ENCODE results near the gene PPP2R5D. TPM values are rescaled to one million over a fixed set of nuclear protein-coding genes. Genes with fewer than 3 reads are reported as not detected.

PPP2R5D gene
- total RNA-seq, 1 donor from 2014 or later: 34.2 TPM

GRCh38 chr6:43016176-43016942, 32.0 kb downstream of the PPP2R5D start:
- intact Hi-C loops (cut with DNase I): no loop called here
- ATAC-seq (no peak), DNase-seq (ENCODE audit: missing footprints) (no peak)

GRCh38 chr6:43016943-43017334, 32.6 kb downstream of the PPP2R5D start:
- DNase-seq (ENCODE audit: missing footprints): peak; percentile 73
- no peak for ATAC-seq
- intact Hi-C loops (cut with DNase I): loop anchor here (1.0 kb wide), 1 partner anchor 19 kb away; no protein-coding TSS in a partner anchor

DNA sequence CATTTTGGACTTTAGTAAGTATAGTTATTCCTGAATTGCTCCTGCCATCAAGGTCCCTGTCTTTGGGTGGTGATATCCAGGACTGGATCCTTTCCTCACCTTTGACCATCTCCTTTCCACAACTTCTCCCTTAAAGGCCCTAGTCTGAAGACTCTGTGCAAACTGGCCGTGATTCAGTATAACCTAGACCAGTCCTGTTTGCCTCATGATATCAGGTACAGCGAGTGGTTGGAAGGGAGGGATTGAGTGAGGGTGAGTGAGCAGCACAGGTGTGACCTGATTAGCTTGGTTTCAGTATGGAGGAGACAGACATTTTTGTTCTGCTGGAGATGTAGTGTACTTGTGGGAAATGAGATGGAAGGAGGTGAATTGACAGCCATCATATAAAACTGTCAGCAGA, 34.8 kb downstream of the PPP2R5D start:
- DNase-seq (ENCODE audit: missing footprints): no peak
- intact Hi-C loops (cut with DNase I): no loop called here
- no peak for ATAC-seq

- DNase-seq (ENCODE audit: missing footprints) (no peak), ATAC-seq (no peak)
- intact Hi-C loops (cut with DNase I): no loop called here
These were observed 35.8 kb downstream of the PPP2R5D start for GRCh38 chr6:43020052-43020705.

DNA sequence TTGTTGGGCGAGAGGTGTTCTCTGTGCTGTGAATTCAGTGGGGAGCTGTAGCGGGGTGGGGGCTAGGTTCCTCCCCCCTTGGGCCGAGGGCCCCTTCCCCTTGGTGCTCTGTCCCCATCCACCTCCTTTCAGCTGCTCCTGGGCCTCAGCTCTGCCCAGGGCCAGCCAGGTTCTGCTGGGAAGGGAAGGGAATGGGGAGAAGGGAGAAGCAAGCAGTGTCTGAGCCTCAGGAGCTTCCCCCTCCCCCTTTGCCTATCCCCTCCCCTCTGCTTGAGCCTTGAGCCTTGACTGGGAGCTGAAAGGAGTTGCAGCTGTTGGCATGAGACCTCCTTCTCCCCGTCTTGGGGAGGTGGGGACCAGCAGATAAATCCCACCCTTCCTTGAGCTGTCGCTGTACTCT, 36.5 kb downstream of the PPP2R5D start:
- intact Hi-C loops (cut with DNase I): no loop called here
- ATAC-seq (no peak), DNase-seq (ENCODE audit: missing footprints) (no peak)

- DNase-seq (ENCODE audit: missing footprints): peak; percentile 93
- intact Hi-C loops (cut with DNase I): no loop called here
- ATAC-seq: peak; percentile 79
These were observed 37.1 kb downstream of the PPP2R5D start, which contains the start of gene RRP36 for GRCh38 chr6:43021270-43022047. Gene RRP36 (plus strand): TSS chr6:43021623. CDS start chr6:43021655, 32 bp downstream.

DNA sequence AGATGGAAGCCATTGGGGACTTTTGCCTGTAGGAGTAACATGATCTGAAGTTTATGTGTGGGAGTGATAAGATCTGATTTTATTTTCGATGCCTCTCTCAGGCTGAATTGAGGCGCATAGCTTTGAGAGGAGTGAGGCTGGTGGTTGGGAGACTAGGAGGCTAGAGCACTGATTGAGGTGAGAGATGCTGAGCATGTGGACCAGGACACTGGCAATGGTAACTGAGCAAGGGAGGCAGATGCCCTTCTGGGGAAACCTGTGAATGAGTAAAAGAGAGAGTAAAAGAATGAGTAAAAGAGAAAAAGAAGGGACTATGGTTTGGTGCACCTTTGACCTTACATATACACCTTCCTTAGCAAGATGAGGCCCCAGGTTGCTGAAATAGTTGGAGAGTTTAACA, 40.1 kb downstream of the PPP2R5D start:
- DNase-seq (ENCODE audit: missing footprints): no peak
- no peak for ATAC-seq
- intact Hi-C loops (cut with DNase I): no loop called here

- no peak for DNase-seq (ENCODE audit: missing footprints)
- intact Hi-C loops (cut with DNase I): no loop called here
- ATAC-seq: no peak
These were observed 42.0 kb downstream of the PPP2R5D start for GRCh38 chr6:43026365-43026764.

GRCh38 chr6:43029120-43029519, 44.8 kb downstream of the PPP2R5D start:
- no peak for DNase-seq (ENCODE audit: missing footprints)
- ATAC-seq: no peak
- intact Hi-C loops (cut with DNase I): no loop called here

GRCh38 chr6:43032326-43032725, 48.0 kb downstream of the PPP2R5D start:
- DNase-seq (ENCODE audit: missing footprints): no peak
- intact Hi-C loops (cut with DNase I): no loop called here
- ATAC-seq: no peak

DNA sequence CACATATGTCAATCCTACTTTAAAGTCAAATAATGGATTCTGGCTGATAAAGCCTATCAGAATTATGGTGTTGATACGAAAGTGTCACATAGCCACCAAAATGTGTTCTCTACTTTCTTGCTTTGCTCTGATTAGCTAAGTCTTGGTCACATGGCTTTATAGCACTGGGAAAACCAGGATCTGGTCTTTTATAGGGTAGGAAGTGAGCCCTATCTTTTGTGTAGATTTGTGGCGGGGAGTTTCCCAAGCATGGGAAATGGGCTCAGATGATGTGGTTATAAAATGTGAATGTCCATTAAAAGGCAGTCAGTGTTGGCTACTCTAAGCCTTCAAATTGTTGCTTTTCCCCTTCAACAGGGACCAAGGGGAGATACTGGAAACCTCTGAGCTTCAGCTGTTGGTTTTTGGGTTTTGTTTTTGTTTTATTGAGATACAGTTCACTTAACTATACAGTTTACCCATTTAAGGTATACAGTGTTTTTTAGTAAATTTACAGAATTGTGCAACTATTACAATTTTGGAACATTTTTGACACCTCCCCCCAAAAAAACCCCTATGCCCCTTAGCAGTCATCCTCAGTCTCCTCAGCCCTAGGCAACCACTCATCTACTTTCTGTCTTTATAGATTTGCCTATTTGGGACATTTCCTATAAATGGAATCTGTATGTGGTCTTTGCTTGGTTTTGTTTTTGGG, 49.3 kb downstream of the PPP2R5D start:
- no peak for ATAC-seq
- intact Hi-C loops (cut with DNase I): no loop called here
- no peak for DNase-seq (ENCODE audit: missing footprints)

GRCh38 chr6:43034190-43034525, 49.8 kb downstream of the PPP2R5D start:
- intact Hi-C loops (cut with DNase I): no loop called here
- no peak for ATAC-seq
- DNase-seq (ENCODE audit: missing footprints): no peak

- no peak for DNase-seq (ENCODE audit: missing footprints)
- intact Hi-C loops (cut with DNase I): loop anchor here (1.0 to 2.0 kb wide), 2 partner anchors 17 to 18 kb away; partner anchors contain the start of gene CUL7
- ATAC-seq: peak; percentile 93
These were observed 51.3 kb downstream of the PPP2R5D start for GRCh38 chr6:43035495-43036194.

DNA sequence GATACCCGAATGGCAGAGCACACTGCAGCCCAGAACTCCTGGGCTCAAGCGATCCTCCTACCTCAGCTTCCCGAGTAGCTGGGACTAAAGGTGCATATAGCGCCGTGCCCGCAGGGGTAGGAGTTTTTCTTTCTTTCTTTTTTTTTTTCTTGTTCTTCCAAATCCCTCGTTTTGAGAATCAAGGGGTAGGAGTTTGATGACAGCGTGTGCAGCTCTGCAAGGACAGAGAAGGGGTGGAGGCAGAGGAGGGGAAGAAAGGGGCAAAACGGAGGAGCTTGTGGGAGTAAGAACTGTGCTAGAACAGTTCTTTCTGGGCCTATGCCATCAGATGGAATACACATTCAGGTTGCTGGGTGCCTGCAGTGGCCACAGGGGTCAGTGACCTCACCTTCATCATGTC, 52.3 kb downstream of the PPP2R5D start:
- ATAC-seq (no peak), DNase-seq (ENCODE audit: missing footprints) (no peak)
- intact Hi-C loops (cut with DNase I): loop anchor here (1.0 to 2.0 kb wide), 2 partner anchors 16 to 19 kb away; partner anchors contain the start of gene CUL7

DNA sequence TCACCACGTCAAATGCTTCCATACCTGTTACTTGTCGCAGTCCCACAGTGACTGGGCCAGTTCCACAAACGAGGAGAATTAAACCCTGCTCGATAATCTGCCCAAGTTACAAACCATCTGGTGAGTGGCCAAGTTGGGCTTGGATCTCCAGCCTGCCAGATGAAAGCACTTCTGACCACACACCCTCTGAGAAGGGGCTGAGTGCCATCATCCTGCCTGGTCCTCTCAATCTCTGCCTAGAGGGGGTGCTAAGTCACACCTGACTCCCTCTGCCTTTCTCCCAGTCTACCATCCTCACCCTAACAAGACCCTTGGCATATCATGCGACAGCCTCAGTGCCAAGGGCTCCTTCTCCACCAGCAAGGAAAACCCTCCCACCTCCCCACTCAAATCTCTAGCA, 52.8 kb downstream of the PPP2R5D start:
- intact Hi-C loops (cut with DNase I): loop anchor here (2.0 kb wide), 1 partner anchor 16 kb away; the partner anchor contains the start of gene CUL7
- peak; percentile 38 for ATAC-seq
- no peak for DNase-seq (ENCODE audit: missing footprints)

- ATAC-seq: no peak
- DNase-seq (ENCODE audit: missing footprints): no peak
- intact Hi-C loops (cut with DNase I): loop anchor here (2.0 kb wide), 1 partner anchor 15 kb away; the partner anchor contains the start of gene CUL7
These were observed 53.3 kb downstream of the PPP2R5D start for GRCh38 chr6:43037706-43038105.

DNA sequence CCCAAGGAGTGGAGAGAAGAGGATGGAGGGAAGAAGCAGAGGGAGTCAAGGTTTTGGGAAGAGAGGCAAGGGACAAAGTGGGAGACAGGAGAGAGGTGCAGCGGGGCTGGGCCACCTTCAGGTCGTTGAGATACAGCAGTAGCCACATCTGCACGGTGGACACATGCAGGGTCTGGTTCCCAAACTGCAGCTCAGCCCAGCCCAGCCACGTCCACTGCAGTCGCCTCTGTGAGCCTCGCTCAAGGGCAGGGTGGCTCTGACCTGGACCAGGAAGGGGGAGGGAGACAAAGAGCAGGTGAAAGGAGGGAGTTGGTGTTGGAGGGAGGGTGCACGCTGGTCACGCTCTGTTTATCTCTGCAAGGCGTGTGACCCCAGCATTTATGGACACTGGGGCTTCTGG, 54.4 kb downstream of the PPP2R5D start:
- ATAC-seq (no peak), DNase-seq (ENCODE audit: missing footprints) (no peak)
- intact Hi-C loops (cut with DNase I): no loop called here

- DNase-seq (ENCODE audit: missing footprints): no peak
- no peak for ATAC-seq
- intact Hi-C loops (cut with DNase I): no loop called here
These were observed 56.3 kb downstream of the PPP2R5D start for GRCh38 chr6:43040542-43041257.
